Epithelial cell of proximal tubule (primary cell): ENCODE data around the gene MEIS2. TPM values are rescaled to one million over a fixed set of nuclear protein-coding genes. Genes with fewer than 3 reads are reported as not detected.

Experiments used
- DNase-seq: peaks from one replicate; pipeline ENCODE4 v3.0.0-alpha.2; 2011; ENCODE audit warnings: low read depth
- H3K4me3 ChIP-seq: 2 replicates; pipeline ENCODE4 v1.5.1; 2011; ENCODE audit warnings: low read depth, mild to moderate bottlenecking, low read length
- total RNA-seq: library from RNA; depleted of rRNA; stranded (reverse); fragments of >200 nt; gene quantifications from 2 replicates; pipeline ENCODE4 v1.2.3, GENCODE V29; 2015
- TF ChIP-seq, protein P1 (sequence below): conservative IDR thresholded peaks from 2 replicates; pipeline ENCODE4 v1.5.1; 2012; ENCODE audit warnings: low read depth, mild to moderate bottlenecking, low read length

Gene MEIS2
- total RNA-seq, 1 donor from 2014 or later, result 14.0 TPM

DNA sequence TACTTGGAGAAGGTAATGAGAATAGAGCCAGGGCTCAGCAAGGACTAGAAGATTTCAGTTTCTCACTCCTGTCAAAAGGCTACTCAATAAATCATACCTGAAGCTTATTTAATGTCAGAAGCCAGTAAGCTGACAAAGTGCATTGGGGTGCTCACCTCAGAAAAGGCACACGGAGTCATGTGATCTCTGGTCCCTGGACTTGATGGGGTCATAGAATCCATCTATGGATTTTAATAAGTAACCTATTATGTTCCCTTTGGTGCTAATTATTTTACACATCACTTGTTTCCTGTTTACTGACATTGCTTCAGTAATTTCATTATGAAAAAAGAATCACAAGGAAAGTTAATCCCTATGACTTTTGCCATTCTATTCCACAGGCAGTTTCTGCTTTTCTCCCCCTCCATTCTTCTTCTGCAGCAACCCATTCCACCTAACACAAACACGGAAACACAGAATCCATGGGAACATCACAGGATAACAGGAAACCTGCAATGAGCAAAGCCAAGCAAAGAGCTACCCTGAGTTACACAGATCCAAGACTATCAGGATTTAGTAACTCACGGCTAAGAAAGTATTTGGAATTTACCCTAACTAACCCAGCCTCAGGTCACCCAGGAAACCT is 159.6 kb downstream of the MEIS2 start:
- TF ChIP-seq, protein P1, sequence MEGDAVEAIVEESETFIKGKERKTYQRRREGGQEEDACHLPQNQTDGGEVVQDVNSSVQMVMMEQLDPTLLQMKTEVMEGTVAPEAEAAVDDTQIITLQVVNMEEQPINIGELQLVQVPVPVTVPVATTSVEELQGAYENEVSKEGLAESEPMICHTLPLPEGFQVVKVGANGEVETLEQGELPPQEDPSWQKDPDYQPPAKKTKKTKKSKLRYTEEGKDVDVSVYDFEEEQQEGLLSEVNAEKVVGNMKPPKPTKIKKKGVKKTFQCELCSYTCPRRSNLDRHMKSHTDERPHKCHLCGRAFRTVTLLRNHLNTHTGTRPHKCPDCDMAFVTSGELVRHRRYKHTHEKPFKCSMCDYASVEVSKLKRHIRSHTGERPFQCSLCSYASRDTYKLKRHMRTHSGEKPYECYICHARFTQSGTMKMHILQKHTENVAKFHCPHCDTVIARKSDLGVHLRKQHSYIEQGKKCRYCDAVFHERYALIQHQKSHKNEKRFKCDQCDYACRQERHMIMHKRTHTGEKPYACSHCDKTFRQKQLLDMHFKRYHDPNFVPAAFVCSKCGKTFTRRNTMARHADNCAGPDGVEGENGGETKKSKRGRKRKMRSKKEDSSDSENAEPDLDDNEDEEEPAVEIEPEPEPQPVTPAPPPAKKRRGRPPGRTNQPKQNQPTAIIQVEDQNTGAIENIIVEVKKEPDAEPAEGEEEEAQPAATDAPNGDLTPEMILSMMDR, result no peak
- peak; percentile 39 for DNase-seq
- no peak overlapping the region for H3K4me3 ChIP-seq

DNA sequence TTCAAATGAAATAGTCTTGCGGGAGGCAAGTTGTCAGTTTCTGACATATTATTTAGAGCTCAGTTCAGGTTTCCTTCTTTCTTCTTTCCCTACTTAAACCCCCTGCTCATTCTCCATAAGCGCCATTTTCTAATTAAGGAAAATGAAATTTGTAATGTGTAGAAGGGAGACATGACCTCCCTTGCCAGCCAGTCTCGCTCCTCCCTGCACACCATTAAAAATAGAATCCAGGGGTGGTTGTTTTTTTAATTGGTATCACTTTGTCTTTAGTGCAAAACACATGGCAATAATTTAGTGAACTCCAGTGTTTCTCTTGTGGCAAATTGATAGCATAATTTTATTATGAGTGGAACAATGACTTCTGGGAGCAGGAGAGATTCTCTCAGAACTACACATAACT is 160.1 kb downstream of the MEIS2 start:
- TF ChIP-seq, protein P1, result no peak
- H3K4me3 ChIP-seq, result no peak overlapping the region
- DNase-seq, result no peak

- H3K4me3 ChIP-seq, result no peak overlapping the region
- TF ChIP-seq, protein P1, result no peak
- no peak for DNase-seq
Observed at GRCh38 chr15:36938764-36939163, 161.6 kb downstream of the MEIS2 start.

DNA sequence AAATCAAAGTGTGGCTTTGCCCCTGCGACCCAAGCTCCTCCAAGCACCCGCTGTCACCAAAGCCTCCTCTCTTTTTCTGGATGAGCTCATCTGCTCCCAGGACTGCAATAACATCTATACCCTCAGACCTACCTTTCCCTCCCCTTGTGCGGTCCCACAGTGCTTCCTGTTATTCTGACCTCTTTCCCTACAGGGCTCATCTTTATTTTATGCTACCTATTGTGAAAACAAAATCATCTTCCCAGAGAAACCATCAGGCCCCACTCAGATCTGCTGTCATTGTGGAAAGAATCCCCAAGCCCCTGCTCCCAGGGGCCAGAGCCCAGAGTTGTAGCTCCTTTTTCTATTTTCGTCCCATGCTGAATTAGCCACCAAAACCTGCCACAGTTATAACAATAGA is 162.2 kb downstream of the MEIS2 start:
- no peak overlapping the region for H3K4me3 ChIP-seq
- no peak for DNase-seq
- TF ChIP-seq, protein P1, result no peak

- no peak for DNase-seq
- TF ChIP-seq, protein P1, result no peak
- no peak overlapping the region for H3K4me3 ChIP-seq
Observed at GRCh38 chr15:36936613-36937012, 163.7 kb downstream of the MEIS2 start.

DNA sequence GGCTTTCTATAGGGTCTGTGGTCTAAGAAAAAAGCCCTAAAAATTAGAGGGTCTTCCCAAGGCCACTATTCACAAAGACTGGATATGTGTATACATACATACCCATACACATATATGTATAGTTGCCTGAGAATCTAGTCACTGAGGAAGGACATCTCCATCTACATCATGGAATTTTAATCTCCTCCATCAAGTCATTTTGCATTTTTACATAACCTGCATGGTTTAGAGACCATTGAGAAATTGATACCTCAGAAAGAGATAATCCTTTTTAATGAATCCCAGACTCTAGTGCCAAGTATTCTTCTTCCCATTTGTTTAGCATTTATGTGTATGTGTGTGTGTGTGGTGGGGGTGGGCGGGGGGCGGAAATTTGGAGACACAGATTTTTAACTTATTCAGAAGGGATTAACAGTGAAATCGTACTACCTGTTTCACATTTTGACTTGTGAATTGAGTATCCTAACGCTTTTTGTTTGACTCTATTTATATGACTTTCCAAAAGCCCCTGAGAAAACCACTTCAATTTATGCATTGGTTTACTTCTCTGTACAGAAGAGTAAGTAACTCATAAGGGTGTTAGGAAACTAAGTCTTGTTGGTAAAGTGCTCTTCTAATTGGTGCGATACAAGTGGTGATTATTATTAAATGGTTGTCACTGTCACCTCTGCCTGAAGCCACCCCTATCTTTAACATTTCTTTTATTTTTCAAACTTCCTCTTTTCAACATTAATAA is 166.9 kb downstream of the MEIS2 start:
- H3K4me3 ChIP-seq, result no peak overlapping the region
- TF ChIP-seq, protein P1, result no peak
- no peak for DNase-seq

- TF ChIP-seq, protein P1, result no peak
- no peak for DNase-seq
- H3K4me3 ChIP-seq, result no peak overlapping the region
Observed at GRCh38 chr15:36932070-36932469, 168.3 kb downstream of the MEIS2 start.
